ENCODE measurements around the gene DTNB. TPM values are rescaled to one million over a fixed set of nuclear protein-coding genes. Genes with fewer than 3 reads are reported as not detected.

DTNB gene
- total RNA-seq, 4 donors from 2014 or later: 2.2 to 7.8 (median 3.9) TPM

DNA sequence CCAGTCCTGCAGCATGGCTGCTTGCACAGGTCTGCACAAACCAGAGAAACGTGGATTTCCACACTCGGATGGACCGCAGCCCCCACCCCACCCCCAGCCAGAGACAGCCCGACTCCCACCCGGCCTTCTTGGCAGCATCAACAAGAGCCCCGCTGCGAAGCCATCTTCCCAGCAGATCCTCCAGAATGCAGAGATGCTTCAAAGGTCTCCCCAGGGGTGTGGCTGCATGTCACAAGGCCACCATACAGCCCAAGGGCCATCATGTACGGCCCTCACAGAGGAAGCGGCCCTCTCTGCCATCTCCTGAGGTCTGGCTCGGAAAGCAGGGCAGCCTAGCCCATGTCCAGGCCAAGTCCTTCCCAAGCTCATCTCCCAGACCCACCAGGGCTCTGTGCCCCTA is 343.1 kb downstream of the DTNB start:
- peaks cover 3 to 23% (median 15%) of the 10 kb centered on the region in 4 donors for H3K4me1 ChIP-seq
- WGBS, 2 donors (ENCODE audit: low coverage in 1 of 2): 93% methylated on average over 10 of the region's 10 CpGs; no CpG with 5 or more reads in 1 of the 2 donors
- intact Hi-C loops (cut with DNase I; ENCODE audit: low total_unique reads): no loop called here
- H3K9me3 ChIP-seq: no peaks in the 10 kb centered on the region
- H3K4me3 ChIP-seq: no peak overlapping the region
- DNase-seq: no peak
- in situ Hi-C loops (cut with MboI; ENCODE audit: low pct_ligation_motif_present in 1 of 4, low pct_unique_long_range_greater_than_20kb in 1 of 4, low sequenced_read_pairs in 3 of 4): no loop called here
- H3K27ac ChIP-seq: no peak overlapping the region
- TF ChIP-seq, protein P1, sequence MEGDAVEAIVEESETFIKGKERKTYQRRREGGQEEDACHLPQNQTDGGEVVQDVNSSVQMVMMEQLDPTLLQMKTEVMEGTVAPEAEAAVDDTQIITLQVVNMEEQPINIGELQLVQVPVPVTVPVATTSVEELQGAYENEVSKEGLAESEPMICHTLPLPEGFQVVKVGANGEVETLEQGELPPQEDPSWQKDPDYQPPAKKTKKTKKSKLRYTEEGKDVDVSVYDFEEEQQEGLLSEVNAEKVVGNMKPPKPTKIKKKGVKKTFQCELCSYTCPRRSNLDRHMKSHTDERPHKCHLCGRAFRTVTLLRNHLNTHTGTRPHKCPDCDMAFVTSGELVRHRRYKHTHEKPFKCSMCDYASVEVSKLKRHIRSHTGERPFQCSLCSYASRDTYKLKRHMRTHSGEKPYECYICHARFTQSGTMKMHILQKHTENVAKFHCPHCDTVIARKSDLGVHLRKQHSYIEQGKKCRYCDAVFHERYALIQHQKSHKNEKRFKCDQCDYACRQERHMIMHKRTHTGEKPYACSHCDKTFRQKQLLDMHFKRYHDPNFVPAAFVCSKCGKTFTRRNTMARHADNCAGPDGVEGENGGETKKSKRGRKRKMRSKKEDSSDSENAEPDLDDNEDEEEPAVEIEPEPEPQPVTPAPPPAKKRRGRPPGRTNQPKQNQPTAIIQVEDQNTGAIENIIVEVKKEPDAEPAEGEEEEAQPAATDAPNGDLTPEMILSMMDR (IDR thresholded peaks at IDR 0.05): no peak
- no peaks in the 10 kb centered on the region for H3K36me3 ChIP-seq
- H3K27me3 ChIP-seq: no peaks in the 10 kb centered on the region

DNA sequence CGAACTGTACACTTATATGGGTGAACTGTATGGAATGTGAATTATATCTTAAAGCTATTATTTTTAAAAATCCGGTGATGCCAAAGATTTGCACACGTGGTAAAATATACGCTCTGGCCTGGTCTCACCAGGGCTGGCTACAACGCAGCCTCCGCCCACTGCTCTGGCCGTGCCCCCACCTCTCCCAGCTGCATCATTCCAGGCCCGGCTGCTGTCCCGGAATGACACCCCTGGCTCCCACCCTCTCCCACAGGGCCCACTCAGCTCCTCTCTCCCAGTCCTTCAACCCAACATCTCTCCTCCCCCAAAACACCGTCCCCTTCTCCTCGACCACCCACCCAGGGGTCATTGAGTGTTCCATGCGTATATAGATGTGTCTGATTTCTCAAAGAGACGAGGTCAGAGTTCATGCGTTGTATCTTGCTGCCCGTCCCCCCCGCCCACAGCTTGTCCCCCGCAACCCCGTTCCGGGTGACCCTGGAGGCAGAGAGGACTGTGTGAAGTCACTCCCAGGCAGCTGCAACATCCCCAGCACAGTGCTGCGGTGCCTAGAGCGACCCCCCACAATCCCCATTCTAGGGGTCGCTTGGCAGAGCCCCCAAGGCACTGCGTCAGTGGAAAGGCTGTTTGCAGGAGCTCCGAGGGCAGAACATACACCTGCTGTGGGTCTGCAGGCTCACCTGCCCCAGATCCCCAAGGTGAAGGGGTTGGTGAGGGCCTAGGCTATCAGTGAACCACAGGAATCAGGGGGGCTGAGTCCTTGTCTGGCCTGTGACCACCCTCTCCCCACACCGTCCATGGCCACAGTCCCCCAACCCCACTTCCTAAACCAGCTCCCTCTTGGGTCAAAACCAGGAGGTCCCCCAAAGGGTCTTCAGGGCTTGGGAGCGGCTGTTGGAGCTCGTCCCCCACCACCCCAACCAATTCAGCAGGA is 345.0 kb downstream of the DTNB start:
- Histone ChIP-seq H3K27me3 (no peaks in the 10 kb centered on the region), H3K4me3 (no peak overlapping the region), H3K27ac (no peak overlapping the region), H3K4me1 (peaks cover 13 to 33% (median 22%) of the 10 kb centered on the region in 4 donors), H3K9me3 (no peaks in the 10 kb centered on the region), H3K36me3 (no peaks in the 10 kb centered on the region)
- in situ Hi-C loops (cut with MboI; ENCODE audit: low pct_ligation_motif_present in 1 of 4, low pct_unique_long_range_greater_than_20kb in 1 of 4, low sequenced_read_pairs in 3 of 4) (no loop called here), intact Hi-C loops (cut with DNase I; ENCODE audit: low total_unique reads) (no loop called here)
- WGBS, 2 donors (ENCODE audit: low coverage in 1 of 2): 85 to 93% methylated on average over 9 to 27 of the region's 27 CpGs
- TF ChIP-seq, protein P1 (IDR thresholded peaks at IDR 0.05): no peak
- no peak for TF ChIP-seq POLR2A (IDR thresholded peaks at IDR 0.05)
- TF ChIP-seq EP300 (IDR thresholded peaks at IDR 0.05; ENCODE audit: low read depth): no peak
- TF ChIP-seq POLR2AphosphoS5 (IDR thresholded peaks at IDR 0.05): no peak
- no peak for DNase-seq

Small RNA genes lying within 50 kb of the gene (small RNA-seq; reads per million reads assigned to genes)
- gene MIR1301 (2.1 to 10.2 (median 4.0) reads per million in 4 donors), gene RF00019 (0 reads per million in 4 donors)

Other genes with a start within 250 kb of the DTNB start
- 10 to 100 TPM; 17.3 to 36.6 (median 23.3) TPM for gene ASXL2, start 204.9 kb upstream of the DTNB start, total RNA-seq